ENCODE data around the gene AK4.

DNA sequence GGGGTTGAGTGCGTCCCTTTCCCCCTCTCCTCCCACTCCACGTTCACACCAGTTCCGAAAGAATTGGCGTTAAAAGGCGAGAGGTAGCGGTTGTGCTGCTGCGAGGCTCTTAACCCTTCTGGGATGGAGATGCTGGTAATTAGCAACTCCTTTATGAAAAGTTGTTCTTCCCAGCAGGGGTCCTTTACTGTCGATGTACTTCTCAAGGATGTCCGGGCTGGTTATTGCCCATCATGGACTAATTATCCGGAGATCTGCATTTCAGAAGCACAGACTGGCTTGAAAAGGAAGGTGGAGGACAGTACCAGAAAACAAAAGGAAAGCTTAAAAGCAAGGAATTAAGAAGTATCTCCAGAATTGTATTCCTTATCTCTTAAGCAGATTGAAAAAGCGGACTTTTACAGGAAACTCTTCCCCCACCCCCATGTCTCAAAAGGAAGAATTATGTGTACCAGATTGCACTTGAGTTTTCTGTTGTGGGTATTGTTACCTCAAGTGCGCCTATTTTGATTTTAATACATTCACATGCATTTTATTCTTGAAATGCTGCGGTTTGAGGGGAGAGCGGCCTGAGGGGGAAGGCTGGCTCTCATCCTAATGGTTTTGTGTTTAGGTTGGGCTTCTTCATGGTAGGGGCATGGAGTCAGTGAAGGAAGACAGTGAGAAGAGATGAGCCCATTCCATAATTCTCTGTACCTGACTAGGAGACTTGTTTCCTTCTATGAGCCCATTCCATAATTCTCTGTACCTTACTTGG lies 1.5 kb downstream of the AK4 start:
- TF ChIP-seq, protein P1, sequence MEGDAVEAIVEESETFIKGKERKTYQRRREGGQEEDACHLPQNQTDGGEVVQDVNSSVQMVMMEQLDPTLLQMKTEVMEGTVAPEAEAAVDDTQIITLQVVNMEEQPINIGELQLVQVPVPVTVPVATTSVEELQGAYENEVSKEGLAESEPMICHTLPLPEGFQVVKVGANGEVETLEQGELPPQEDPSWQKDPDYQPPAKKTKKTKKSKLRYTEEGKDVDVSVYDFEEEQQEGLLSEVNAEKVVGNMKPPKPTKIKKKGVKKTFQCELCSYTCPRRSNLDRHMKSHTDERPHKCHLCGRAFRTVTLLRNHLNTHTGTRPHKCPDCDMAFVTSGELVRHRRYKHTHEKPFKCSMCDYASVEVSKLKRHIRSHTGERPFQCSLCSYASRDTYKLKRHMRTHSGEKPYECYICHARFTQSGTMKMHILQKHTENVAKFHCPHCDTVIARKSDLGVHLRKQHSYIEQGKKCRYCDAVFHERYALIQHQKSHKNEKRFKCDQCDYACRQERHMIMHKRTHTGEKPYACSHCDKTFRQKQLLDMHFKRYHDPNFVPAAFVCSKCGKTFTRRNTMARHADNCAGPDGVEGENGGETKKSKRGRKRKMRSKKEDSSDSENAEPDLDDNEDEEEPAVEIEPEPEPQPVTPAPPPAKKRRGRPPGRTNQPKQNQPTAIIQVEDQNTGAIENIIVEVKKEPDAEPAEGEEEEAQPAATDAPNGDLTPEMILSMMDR (conservative IDR thresholded peaks at IDR 0.05; ENCODE audit: low read depth, low read length): no peak
- TF ChIP-seq EZH2 (IDR thresholded peaks at IDR 0.05; ENCODE audit: borderline replicate concordance, low read depth, low read length, poor library complexity, severe bottlenecking): no peak
